Immature natural killer cell (primary cell): Measurements from ENCODE around the gene MRPS16. TPM values are rescaled to one million over a fixed set of nuclear protein-coding genes. Genes with fewer than 3 reads are reported as not detected.

Experiments used
- DNase-seq, 3 donors: peaks; one replicate each; pipeline ENCODE4 v3.0.0; 2022; ENCODE audit warnings: mixed read lengths in 1 of 3
- H3K27ac Mint-ChIP-seq, 6 donors: one replicate each; pipeline ENCODE4 v1.8.0; 2020; ENCODE audit warnings: mixed read lengths in 6 of 6, mild to moderate bottlenecking in 5 of 6, inconsistent platforms in 4 of 6, moderate library complexity in 3 of 6
- H3K27me3 Mint-ChIP-seq, 3 donors: one replicate each; pipeline ENCODE4 v1.8.0; 2020 to 2021; ENCODE audit warnings: low read depth in 3 of 3, mild to moderate bottlenecking in 3 of 3, mixed read lengths in 3 of 3, moderate library complexity in 3 of 3, inconsistent platforms in 1 of 3
- H3K36me3 Mint-ChIP-seq, 3 donors: one replicate each; pipeline ENCODE4 v1.8.0; 2020; ENCODE audit warnings: mixed read lengths in 3 of 3, inconsistent platforms in 2 of 3, mild to moderate bottlenecking in 2 of 3
- H3K4me1 Mint-ChIP-seq, 2 donors: one replicate each; pipeline ENCODE4 v1.8.0; 2020; ENCODE audit warnings: inconsistent platforms in 2 of 2, mild to moderate bottlenecking in 2 of 2, mixed read lengths in 2 of 2, moderate library complexity in 1 of 2
- H3K4me3 Mint-ChIP-seq, 5 donors: one replicate each; pipeline ENCODE4 v1.8.0; 2020; ENCODE audit warnings: mild to moderate bottlenecking in 5 of 5, mixed read lengths in 5 of 5, inconsistent platforms in 3 of 5, moderate library complexity in 3 of 5
- H3K9me3 Mint-ChIP-seq, 6 donors: one replicate each; pipeline ENCODE4 v1.8.0; 2020; ENCODE audit warnings: mild to moderate bottlenecking in 6 of 6, mixed read lengths in 6 of 6, inconsistent platforms in 4 of 6, moderate library complexity in 3 of 6
- polyA plus RNA-seq, 3 donors: library from polyadenylated mRNA; unstranded; fragments of 300-500 nt; fragmentation: Illumina TruSeq; gene quantifications; one replicate each; pipeline ENCODE4 v1.2.3, GENCODE V29; 2021

Gene MRPS16
- polyA plus RNA-seq, 3 donors from 2014 or later = 74.2 to 102 (median 98.9) TPM

DNA sequence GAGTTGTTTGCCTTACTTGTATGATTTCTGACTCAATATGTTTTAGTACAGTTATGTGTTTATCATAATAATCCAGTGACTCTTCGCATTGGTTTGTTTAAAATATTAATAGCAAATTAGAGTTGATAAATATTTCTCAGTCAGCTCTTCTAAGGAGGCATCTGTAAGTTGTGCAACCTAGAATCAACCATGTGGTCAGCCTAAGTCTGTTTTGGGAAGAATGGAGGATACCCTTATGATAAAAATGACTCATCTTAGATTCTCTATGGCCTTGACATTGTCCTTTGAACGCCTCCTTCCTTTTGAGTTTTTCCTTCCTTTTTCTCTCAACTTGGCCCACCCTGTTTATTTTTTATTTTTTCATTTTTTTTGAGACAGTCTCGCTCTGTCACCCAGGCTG lies 24.2 kb downstream of the MRPS16 start:
- no peak overlapping the region for H3K4me3 Mint-ChIP-seq
- peaks cover 0 to 11% (median 8%) of the 10 kb centered on the region in 3 donors for H3K36me3 Mint-ChIP-seq
- H3K9me3 Mint-ChIP-seq = no peaks in the 10 kb centered on the region
- no peaks in the 10 kb centered on the region for H3K4me1 Mint-ChIP-seq
- peak overlapping the region in 1 of 6 donors; percentile 31 for H3K27ac Mint-ChIP-seq
- peaks cover 0 to 2% (median 0%) of the 10 kb centered on the region in 3 donors for H3K27me3 Mint-ChIP-seq
- no peak for DNase-seq

DNA sequence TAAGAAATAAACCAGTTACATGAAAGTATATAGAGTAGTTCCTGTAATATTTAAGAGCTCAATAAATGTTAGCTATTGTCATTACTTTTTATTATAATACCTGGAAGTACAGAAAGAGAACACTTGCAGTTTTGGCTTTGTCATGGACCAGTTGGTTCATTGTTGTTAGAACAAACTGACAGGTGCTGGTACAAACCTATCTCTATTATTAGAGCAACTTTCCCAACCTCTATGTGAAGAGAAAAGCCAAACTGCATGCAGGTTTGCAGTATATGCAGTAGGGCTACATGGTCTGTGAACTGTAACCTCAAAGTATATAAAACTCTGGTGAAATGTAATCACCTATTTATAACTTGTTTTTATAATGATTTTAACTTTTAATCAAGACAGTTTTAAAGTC lies 25.8 kb downstream of the MRPS16 start:
- no peak for DNase-seq
- Mint-ChIP-seq H3K4me3 (no peak overlapping the region), H3K36me3 (peaks cover 0 to 11% (median 5%) of the 10 kb centered on the region in 3 donors), H3K4me1 (no peaks in the 10 kb centered on the region), H3K27ac (no peak overlapping the region), H3K9me3 (no peaks in the 10 kb centered on the region), H3K27me3 (peaks cover 0 to 2% (median 0%) of the 10 kb centered on the region in 3 donors)

DNA sequence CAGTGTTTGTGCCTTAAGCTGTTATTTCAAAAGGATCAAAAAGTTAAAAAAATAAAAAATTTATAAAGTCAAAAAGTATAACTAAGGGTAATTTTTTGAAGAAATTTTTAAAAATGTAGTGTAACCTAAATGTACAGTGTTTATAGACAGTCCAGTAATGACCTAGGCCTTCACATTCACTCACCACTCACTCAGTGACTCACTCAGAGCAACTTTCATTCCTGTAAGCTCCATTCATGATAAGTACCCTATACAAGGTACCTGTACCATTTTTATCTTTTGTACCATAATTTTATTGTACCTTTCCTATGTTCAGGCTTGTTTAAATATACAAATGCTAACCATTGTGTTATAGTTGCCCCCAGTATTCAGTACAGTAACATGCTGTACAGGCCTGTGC lies 26.9 kb downstream of the MRPS16 start:
- peaks cover 0 to 2% (median 0%) of the 10 kb centered on the region in 3 donors for H3K27me3 Mint-ChIP-seq
- H3K36me3 Mint-ChIP-seq = peaks cover 0 to 8% (median 5%) of the 10 kb centered on the region in 3 donors
- no peak overlapping the region for H3K4me3 Mint-ChIP-seq
- no peak for DNase-seq
- H3K4me1 Mint-ChIP-seq = no peaks in the 10 kb centered on the region
- H3K27ac Mint-ChIP-seq = no peak overlapping the region
- no peaks in the 10 kb centered on the region for H3K9me3 Mint-ChIP-seq

DNA sequence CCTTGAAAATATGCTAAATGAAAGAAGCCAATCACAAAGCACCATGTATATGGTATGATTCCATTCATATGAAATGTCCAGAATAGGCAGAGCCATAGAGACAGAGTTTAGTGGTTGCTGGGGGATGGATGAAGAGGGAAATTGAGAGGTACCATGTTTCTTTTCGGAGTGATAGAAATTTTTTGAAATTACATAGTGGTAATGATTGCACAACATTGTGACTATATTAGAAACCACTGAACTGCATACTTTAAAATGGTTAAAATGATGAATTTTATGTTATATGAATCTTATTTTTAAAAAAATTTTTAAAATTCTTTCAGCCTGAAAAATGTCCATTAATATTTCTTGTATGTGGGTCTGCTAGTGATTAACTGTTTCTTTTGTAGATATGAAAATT lies 31.5 kb downstream of the MRPS16 start:
- H3K4me3 Mint-ChIP-seq = no peak overlapping the region
- no peaks in the 10 kb centered on the region for H3K27me3 Mint-ChIP-seq
- peaks cover 16 to 29% (median 21%) of the 10 kb centered on the region in 3 donors for H3K36me3 Mint-ChIP-seq
- no peaks in the 10 kb centered on the region for H3K4me1 Mint-ChIP-seq
- no peak overlapping the region for H3K27ac Mint-ChIP-seq
- no peaks in the 10 kb centered on the region for H3K9me3 Mint-ChIP-seq
- DNase-seq = no peak

DNA sequence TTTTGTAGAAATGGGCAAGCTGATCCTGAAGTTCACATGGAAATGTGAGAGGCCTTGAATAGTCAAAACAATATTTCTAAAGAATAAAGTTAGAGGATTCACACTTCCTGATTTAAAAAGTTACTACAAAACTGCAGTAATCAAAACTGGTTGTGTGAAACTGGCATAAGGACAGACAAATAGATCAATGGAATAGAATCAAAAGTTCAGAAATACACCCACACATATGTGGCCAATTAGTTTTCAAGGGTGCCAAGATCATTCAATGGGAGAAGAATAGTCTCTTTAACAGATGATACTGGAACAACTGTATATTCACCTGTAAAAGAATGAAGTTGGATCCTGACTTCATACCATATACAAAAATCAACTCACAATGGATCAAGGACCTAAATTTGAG lies 33.1 kb downstream of the MRPS16 start:
- Mint-ChIP-seq H3K4me1 (no peaks in the 10 kb centered on the region), H3K4me3 (no peak overlapping the region), H3K27ac (no peak overlapping the region), H3K36me3 (peaks cover 20 to 37% (median 27%) of the 10 kb centered on the region in 3 donors), H3K27me3 (no peaks in the 10 kb centered on the region), H3K9me3 (no peaks in the 10 kb centered on the region)
- no peak for DNase-seq

DNA sequence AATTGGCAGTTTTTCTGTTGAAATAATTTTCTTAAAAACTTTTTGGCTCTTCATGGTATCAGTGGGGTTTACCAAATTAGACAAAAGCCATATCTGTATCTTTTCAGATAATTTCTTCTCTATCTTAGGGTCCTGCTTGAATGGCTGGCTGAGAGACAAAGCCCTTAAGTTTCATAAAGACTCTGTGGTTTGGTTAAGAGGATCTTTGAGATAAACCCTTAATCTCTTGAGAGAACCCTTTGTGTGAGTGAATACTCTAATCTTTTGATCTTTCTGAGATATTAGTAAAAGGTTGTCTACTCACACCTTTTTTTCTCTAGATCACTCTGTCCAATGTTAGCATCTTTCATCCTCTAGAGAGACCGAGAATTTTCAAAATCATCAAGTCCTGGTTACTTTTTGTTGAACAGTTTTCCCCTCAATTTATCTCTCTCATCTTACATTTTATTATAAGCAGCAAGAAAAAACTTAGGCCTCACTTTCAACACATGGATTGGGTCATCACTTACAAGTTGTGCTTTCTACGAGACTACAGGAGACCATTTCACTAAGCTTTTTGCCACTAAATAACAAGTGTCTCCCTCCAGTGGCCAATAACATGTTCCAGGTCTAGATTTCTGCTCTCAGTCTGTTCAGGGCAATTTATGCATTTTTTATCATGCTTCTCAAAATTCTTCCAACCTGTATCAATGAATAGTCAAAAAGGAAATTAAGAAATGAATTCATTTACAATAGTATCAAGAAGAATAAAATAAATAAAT lies 33.8 kb downstream of the MRPS16 start:
- no peaks in the 10 kb centered on the region for H3K9me3 Mint-ChIP-seq
- no peaks in the 10 kb centered on the region for H3K4me1 Mint-ChIP-seq
- DNase-seq = no peak
- H3K27me3 Mint-ChIP-seq = no peaks in the 10 kb centered on the region
- H3K4me3 Mint-ChIP-seq = no peak overlapping the region
- H3K36me3 Mint-ChIP-seq = peaks cover 20 to 40% (median 34%) of the 10 kb centered on the region in 3 donors
- no peak overlapping the region for H3K27ac Mint-ChIP-seq

DNA sequence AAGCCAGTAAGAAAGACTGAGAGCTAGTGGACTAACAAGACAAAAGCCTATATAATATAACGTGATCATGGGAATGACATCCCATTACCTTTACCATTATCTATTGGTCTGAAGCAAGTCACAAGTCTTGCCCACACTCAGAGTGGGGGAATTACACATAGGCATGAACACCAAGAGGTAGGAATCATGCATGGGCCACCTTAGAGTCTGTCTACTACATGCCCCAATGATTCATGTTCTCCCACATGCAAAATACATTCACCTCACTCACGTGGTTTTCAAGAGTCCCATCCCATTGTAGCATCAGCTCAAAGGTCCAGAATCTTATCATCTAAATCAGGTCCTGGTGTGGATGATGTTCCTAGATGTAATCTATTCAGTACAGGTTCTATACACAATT lies 34.8 kb downstream of the MRPS16 start:
- Mint-ChIP-seq H3K27ac (no peak overlapping the region), H3K4me3 (no peak overlapping the region), H3K36me3 (peaks cover 20 to 45% (median 42%) of the 10 kb centered on the region in 3 donors), H3K27me3 (no peaks in the 10 kb centered on the region), H3K4me1 (no peaks in the 10 kb centered on the region), H3K9me3 (no peaks in the 10 kb centered on the region)
- DNase-seq = no peak

DNA sequence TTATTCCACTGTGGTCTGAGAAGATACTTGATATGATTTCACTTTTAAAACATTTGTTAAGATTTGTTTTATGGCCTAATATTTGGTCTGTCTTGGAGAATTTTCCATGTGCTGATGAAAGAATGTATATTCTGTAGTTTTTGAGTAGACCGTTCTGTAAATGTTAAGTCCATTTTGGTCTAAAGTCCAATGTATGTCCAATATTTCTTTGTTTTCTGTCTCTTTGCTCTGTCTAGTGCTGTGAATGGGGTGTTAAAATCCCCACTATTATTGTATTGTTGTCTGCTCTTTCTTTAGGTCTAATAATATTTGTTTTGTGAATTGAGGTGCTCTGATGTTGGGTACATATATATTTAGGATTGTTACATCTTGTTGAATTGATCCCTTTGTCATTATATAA lies 36.7 kb downstream of the MRPS16 start:
- H3K9me3 Mint-ChIP-seq = no peaks in the 10 kb centered on the region
- no peaks in the 10 kb centered on the region for H3K27me3 Mint-ChIP-seq
- H3K36me3 Mint-ChIP-seq = peaks cover 20 to 46% (median 45%) of the 10 kb centered on the region in 3 donors
- no peak overlapping the region for H3K4me3 Mint-ChIP-seq
- no peak overlapping the region for H3K27ac Mint-ChIP-seq
- DNase-seq = no peak
- H3K4me1 Mint-ChIP-seq = no peaks in the 10 kb centered on the region

DNA sequence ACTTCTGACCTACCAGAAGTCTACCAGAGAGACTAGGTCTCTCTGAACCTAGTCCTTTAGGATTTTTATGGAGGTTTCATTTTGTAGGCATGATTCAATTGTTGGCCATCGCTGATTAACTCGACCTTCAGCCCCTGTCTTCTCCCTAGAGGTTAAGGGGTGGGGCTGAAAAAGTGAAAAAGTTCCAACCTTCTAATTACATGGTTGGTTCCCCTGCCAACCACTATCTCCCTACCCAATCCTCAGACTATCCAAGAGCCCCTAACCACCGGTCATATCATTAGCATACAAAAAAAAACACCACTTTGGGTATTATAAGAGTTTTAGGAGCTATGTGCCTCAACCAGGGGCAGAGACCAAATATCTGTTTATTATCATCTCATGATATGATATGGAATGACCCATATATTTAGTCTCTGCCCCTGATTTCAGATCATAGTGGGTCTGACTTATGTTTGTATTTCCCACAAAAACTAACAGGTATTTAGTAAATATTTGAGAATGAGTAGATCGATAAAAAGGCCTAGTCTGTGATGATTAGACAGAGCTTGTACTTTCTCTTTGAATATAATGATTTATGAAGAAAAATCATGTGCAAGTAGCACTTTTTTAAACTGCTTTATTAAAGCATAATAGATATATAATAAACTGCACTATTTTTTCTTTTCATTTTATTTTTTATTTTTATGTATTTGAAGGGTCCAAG lies 41.2 kb downstream of the MRPS16 start:
- Mint-ChIP-seq H3K27ac (peak overlapping the region in 1 of 6 donors; percentile 46), H3K36me3 (peaks cover 6 to 40% (median 28%) of the 10 kb centered on the region in 3 donors), H3K27me3 (no peaks in the 10 kb centered on the region), H3K4me3 (no peak overlapping the region), H3K9me3 (no peaks in the 10 kb centered on the region), H3K4me1 (no peaks in the 10 kb centered on the region)
- DNase-seq = no peak

DNA sequence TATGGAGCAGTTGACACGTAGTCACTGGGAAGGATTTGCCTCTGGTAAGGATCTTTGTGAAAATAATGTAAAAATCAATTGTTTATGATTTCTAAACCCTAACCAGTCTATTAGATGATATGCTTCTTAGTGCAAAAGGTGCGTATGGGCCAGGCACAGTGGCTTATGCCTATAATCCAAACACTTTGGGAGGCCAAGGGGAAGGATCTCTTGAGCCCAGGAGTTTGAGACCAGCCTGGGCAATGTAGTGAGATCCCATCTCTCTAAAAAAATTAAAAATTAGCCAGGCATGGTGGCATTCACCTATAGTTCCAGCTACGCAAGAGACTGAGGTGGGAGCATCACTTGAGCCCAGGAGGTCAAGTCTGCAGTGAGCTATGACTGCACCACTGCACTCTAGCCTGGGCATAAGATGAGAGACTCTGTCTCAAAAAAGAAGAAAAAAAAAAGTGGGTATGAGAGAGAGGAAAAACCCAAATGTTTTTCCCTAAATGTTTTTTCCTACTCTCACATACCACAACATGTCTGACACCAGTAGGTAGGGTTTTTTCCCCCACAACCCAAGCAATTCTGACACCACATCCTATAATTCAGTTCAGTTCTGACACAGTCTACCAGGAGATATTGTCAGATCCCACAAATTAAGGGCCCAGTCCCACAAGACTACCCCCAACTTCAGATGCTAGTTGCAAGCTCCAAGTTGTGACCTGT lies 41.9 kb downstream of the MRPS16 start:
- Mint-ChIP-seq H3K27me3 (peaks cover 0 to 2% (median 0%) of the 10 kb centered on the region in 3 donors), H3K27ac (peak overlapping the region in 1 of 6 donors; percentile 46), H3K4me1 (no peaks in the 10 kb centered on the region), H3K9me3 (no peaks in the 10 kb centered on the region), H3K36me3 (peaks cover 0 to 35% (median 27%) of the 10 kb centered on the region in 3 donors), H3K4me3 (no peak overlapping the region)
- DNase-seq = no peak

DNA sequence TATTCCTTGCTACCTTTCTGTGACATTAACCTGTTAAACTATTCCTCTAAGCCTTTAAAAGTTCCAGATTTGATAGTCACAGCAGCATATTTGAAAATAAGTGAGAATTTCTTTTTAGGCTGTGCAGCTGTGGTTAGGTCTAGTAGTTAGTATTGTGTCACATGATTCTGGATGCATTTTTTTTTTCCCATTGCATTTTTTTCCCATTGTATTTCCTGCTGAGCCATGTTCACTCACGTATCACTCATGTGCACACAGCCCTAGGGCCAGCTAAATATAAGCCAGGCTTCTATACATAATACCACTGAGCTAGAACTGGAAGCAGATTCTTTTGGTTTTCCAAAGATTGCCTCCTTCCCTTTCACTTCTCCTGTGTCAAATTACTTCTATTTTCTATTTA lies 42.7 kb downstream of the MRPS16 start:
- H3K27me3 Mint-ChIP-seq = peaks cover 0 to 4% (median 0%) of the 10 kb centered on the region in 3 donors
- H3K27ac Mint-ChIP-seq = no peak overlapping the region
- H3K36me3 Mint-ChIP-seq = peaks cover 0 to 34% (median 31%) of the 10 kb centered on the region in 3 donors
- no peak overlapping the region for H3K4me3 Mint-ChIP-seq
- no peak for DNase-seq
- H3K9me3 Mint-ChIP-seq = no peaks in the 10 kb centered on the region
- no peaks in the 10 kb centered on the region for H3K4me1 Mint-ChIP-seq

DNA sequence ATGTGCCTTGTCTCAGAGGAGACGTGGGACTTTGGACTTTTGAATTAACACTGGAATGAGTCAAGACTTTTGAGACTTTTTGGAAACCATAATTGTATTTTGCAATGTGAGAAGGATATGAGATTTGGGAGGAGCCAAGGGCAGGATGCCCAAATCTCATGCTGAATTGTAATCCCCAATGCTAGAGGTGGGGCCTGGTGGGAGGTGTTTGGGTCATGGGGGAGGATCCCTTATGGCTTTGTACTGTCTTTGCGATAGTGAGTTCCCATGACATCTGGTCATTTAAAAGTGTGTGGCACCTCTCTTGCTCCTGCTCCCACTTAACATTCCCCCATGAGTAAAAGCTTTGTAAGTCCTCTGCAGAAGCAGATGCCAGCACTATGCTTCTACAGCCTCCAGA lies 44.6 kb downstream of the MRPS16 start:
- Mint-ChIP-seq H3K27me3 (peaks cover 0 to 4% (median 0%) of the 10 kb centered on the region in 3 donors), H3K4me3 (no peak overlapping the region), H3K36me3 (peaks cover 0 to 22% (median 19%) of the 10 kb centered on the region in 3 donors), H3K27ac (no peak overlapping the region), H3K9me3 (no peaks in the 10 kb centered on the region), H3K4me1 (no peaks in the 10 kb centered on the region)
- DNase-seq = no peak

DNA sequence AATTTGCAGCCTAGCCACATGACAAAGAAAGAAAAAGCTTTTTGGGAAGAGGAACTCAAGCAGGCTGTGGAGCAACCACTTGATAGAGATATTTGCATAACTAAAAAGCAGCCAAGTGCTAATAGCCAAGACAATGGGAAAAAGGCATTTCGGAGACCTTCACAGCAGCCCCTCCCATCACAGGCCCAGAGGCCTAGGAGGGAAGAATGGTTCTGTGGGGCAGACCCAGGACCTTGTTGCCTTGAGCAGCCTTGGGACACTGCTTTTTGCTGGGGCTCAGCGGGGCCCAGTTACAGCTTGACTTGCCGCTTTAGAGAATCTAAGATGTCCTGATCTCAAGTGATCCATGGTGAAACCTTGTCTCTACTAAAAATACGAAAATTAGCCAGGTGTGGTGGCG lies 46.1 kb downstream of the MRPS16 start:
- Mint-ChIP-seq H3K4me1 (no peaks in the 10 kb centered on the region), H3K9me3 (no peaks in the 10 kb centered on the region), H3K27ac (no peak overlapping the region), H3K27me3 (peaks cover 0 to 4% (median 1%) of the 10 kb centered on the region in 3 donors), H3K4me3 (no peak overlapping the region), H3K36me3 (peaks cover 0 to 19% (median 19%) of the 10 kb centered on the region in 3 donors)
- no peak for DNase-seq

DNA sequence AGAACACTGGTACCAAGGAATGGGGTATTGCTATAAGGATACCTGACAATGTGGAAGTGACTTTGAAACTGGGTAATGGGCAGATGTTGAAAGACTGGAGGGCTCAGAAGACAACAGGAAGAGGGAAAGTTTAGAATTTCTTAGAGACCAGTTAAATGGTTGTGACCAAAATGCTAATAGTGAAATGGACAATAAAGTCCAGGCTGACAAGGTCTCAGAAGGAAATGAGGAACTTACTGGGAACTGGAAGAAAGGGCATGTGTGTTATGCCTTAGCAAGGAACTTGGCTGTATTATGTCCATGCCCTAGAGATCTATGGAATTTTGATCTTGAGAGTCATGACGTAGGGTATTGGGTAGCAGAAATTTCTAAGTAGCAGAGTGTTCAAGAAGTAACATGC lies 46.6 kb downstream of the MRPS16 start:
- H3K9me3 Mint-ChIP-seq = no peaks in the 10 kb centered on the region
- H3K4me1 Mint-ChIP-seq = no peaks in the 10 kb centered on the region
- no peak for DNase-seq
- H3K4me3 Mint-ChIP-seq = no peak overlapping the region
- H3K27me3 Mint-ChIP-seq = peaks cover 0 to 4% (median 1%) of the 10 kb centered on the region in 3 donors
- peaks cover 0 to 19% (median 19%) of the 10 kb centered on the region in 3 donors for H3K36me3 Mint-ChIP-seq
- no peak overlapping the region for H3K27ac Mint-ChIP-seq
